Stomach smooth muscle (tissue), 2 donors: ENCODE data around the gene PRKD3.

Experiments used
- H3K27ac ChIP-seq: one replicate; pipeline ENCODE4 v1.7.0; 2013; ENCODE audit warnings: mild to moderate bottlenecking, low read length, inconsistent platforms
- H3K27me3 ChIP-seq, 2 donors: one replicate each; pipeline ENCODE4 v1.7.0; 2013; ENCODE audit warnings: low read length in 2 of 2; ENCODE audit not compliant: insufficient read depth in 2 of 2, control insufficient read depth in 1 of 2
- H3K36me3 ChIP-seq, 2 donors: one replicate each; pipeline ENCODE4 v1.7.0; 2013; ENCODE audit warnings: low read length in 2 of 2; ENCODE audit not compliant: control insufficient read depth in 2 of 2, insufficient read depth in 2 of 2
- H3K4me1 ChIP-seq: one replicate; pipeline ENCODE4 v1.7.0; 2013; ENCODE audit warnings: low read length; ENCODE audit not compliant: control insufficient read depth, insufficient read depth
- H3K4me3 ChIP-seq, 2 donors: one replicate each; pipeline ENCODE4 v1.7.0; 2013; ENCODE audit warnings: low read length in 2 of 2
- H3K9ac ChIP-seq, 2 donors: one replicate each; pipeline ENCODE4 v1.7.0; 2013; ENCODE audit warnings: low read length in 2 of 2, mild to moderate bottlenecking in 1 of 2
- H3K9me3 ChIP-seq, 2 donors: one replicate each; pipeline ENCODE4 v1.7.0; 2013; ENCODE audit warnings: low read length in 2 of 2; ENCODE audit not compliant: control insufficient read depth in 2 of 2
- donor health status: healthy.
- donor health status: Pancreatic carcinoma.

The PRKD3 gene

DNA sequence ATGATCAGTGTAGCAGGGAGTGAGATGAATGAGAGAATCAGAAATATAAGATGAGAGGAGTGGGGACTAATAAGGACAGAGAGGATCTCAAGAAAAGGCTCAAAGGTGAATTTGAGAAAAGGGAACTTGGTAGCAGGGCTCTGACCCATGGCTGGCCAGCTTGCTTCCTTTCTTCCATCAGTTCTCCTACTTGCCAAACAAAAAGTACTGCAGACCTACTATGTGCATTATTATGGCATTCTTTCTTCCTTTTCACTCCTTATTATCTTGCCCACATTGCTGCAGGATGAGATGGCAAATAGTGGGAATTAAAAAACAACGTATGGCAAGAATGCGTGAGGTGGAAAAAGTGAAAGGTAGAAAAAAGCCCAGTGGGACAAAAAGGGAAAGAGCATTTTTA, 33.0 kb downstream of the PRKD3 start:
- Histone ChIP-seq H3K9ac (no peak overlapping the region), H3K36me3 (peaks cover 4 to 16% of the 10 kb centered on the region in 2 donors), H3K4me1 (no peaks in the 10 kb centered on the region), H3K27ac (no peak overlapping the region), H3K4me3 (no peak overlapping the region), H3K9me3 (no peaks in the 10 kb centered on the region), H3K27me3 (no peaks in the 10 kb centered on the region)

DNA sequence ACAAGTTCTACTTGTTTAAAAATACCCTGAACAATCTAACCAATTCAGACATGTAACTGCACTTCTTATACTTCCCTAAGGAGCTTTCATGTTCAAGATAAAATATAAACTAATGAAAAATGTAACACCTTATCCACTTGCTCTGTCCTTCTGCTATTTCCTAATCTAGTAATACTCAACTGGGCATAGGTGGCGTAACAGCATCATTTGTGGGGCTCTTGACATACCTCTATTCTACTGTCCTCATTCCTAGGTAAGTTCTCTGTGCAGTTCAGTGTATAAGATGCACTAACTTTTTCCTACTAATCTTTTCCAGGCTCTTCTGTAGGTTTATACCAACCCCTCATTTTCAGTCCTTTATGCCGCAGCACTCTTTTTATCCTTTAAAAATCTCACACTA, 36.7 kb downstream of the PRKD3 start:
- H3K27me3 ChIP-seq: no peaks in the 10 kb centered on the region
- H3K9me3 ChIP-seq: no peaks in the 10 kb centered on the region
- H3K9ac ChIP-seq: no peak overlapping the region
- H3K36me3 ChIP-seq: peaks cover 4 to 19% of the 10 kb centered on the region in 2 donors
- H3K4me1 ChIP-seq: no peaks in the 10 kb centered on the region
- H3K27ac ChIP-seq: no peak overlapping the region
- no peak overlapping the region for H3K4me3 ChIP-seq

DNA sequence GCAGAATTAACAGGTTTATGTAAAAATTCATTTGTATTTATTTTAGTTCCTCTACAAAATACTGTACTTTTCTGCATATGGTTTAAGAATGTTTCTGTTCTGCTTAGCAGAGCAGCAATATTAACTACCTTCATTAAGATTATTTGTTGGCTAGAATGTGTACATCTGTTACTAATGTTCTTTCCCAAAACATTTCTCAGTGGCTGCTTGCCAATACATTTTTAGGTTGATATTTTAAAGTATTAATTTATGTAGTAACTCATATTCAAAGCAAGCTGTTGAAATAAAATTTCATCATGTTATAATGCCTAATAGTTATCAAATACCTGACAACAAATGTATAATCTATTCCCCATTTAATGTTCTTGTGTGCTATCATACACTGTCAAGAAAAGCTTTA, 40.3 kb downstream of the PRKD3 start:
- no peak overlapping the region for H3K4me3 ChIP-seq
- no peaks in the 10 kb centered on the region for H3K27me3 ChIP-seq
- no peak overlapping the region for H3K27ac ChIP-seq
- no peak overlapping the region for H3K9ac ChIP-seq
- H3K9me3 ChIP-seq: no peaks in the 10 kb centered on the region
- H3K4me1 ChIP-seq: no peaks in the 10 kb centered on the region
- peaks cover 5 to 26% of the 10 kb centered on the region in 2 donors for H3K36me3 ChIP-seq

DNA sequence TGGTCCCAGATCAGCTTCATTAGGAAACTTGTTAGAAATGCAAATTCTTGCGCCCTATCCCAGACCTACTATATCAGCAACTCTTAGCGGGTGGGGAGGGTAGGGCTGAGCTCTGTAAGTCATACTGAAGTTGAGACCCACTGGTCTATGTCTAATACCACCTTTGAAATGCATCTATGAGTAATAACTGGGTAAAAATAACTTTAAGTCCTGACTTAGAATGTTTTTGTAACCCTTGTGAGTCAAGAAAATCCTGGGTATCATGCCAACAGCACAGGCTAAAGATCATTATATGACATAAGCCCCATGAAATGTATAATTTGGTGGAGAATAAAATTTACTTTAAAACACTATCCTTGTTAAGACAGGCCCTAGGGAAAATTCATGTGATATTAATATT, 41.4 kb downstream of the PRKD3 start:
- Histone ChIP-seq H3K9ac (no peak overlapping the region), H3K27ac (no peak overlapping the region), H3K9me3 (no peaks in the 10 kb centered on the region), H3K4me1 (no peaks in the 10 kb centered on the region), H3K36me3 (peaks cover 8 to 24% of the 10 kb centered on the region in 2 donors), H3K4me3 (no peak overlapping the region), H3K27me3 (no peaks in the 10 kb centered on the region)

DNA sequence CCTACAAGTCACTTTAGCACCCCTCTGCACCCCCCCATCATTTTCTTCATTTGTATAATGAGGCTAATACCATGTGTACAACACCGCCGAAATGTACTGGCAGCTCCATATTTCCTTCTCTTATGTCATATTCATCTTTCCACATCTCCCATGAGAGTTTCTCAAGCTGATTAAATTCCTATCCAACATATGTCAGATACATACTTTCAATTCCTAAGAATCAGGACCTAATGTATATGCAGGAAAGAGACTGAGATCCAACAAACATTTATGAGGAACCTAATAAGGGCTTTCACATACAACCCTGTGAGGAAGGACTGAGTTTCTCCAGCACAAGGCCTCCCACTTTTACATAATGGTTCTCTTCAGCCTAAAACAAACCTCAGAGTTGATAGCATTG, 41.9 kb downstream of the PRKD3 start:
- Histone ChIP-seq H3K9me3 (no peaks in the 10 kb centered on the region), H3K36me3 (peaks cover 9 to 19% of the 10 kb centered on the region in 2 donors), H3K27me3 (no peaks in the 10 kb centered on the region), H3K4me3 (no peak overlapping the region), H3K4me1 (no peaks in the 10 kb centered on the region), H3K27ac (no peak overlapping the region), H3K9ac (no peak overlapping the region)

DNA sequence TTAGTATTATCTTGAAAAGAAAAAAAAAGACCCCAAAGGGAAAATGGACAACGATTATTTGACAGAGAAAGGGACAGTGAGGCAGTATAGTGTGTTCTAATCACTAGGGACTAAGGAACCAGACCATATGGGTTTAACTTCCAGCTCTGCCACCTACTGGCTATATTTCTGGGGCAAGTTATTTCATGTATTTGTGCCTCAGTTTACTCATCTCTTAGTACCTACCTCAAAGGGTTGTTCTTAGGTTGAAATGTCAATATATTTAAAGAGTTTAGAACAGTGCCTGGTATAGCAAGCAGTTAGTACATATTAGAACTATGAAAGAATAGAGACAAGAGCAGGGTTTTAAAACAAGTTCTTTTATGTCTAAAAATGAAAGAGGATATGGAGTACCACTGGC, 42.7 kb downstream of the PRKD3 start:
- Histone ChIP-seq H3K4me3 (no peak overlapping the region), H3K4me1 (no peaks in the 10 kb centered on the region), H3K36me3 (peaks cover 9 to 18% of the 10 kb centered on the region in 2 donors), H3K9ac (no peak overlapping the region), H3K27ac (no peak overlapping the region), H3K27me3 (no peaks in the 10 kb centered on the region), H3K9me3 (no peaks in the 10 kb centered on the region)

DNA sequence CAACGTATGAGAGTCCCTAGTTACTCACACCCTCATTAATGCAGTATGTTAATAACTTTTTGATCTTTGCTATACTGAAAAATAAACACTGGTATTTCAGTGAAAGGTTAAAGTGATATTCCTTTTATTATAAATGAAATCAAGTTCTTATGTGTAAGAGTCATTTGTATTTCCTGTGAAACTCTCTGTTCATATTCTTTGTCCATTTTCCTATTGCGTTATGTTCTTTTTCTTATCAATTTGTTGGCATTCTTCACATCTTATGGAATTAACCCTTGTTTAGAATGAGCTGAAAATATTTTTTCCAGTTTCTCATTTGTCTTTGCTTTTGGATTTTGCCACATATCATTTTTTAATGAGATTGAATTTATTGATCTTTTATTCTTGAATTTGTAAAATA, 48.3 kb downstream of the PRKD3 start:
- Histone ChIP-seq H3K27me3 (no peaks in the 10 kb centered on the region), H3K27ac (no peak overlapping the region), H3K36me3 (peaks cover 11 to 23% of the 10 kb centered on the region in 2 donors), H3K9ac (no peak overlapping the region), H3K9me3 (no peaks in the 10 kb centered on the region), H3K4me1 (no peaks in the 10 kb centered on the region), H3K4me3 (no peak overlapping the region)
